Measurements from ENCODE around the gene TOR2A.

Gene TOR2A

GRCh38 chr9:127720031-127720864 lies 14.8 kb downstream of the TOR2A start:
- Histone ChIP-seq H3K36me3 (ENCODE audit: control insufficient read depth, insufficient read depth, low read length) (no peaks in the 10 kb centered on the region), H3K4me1 (ENCODE audit: control insufficient read depth, insufficient read depth, low read length) (no peaks in the 10 kb centered on the region), H3K4me3 (ENCODE audit: low read length) (no peak overlapping the region), H3K27ac (ENCODE audit: low read depth, low read length) (no peak overlapping the region), H3K27me3 (ENCODE audit: control insufficient read depth, insufficient read depth, low read length) (no peaks in the 10 kb centered on the region), H3K9ac (ENCODE audit: low read length) (no peak overlapping the region)

DNA sequence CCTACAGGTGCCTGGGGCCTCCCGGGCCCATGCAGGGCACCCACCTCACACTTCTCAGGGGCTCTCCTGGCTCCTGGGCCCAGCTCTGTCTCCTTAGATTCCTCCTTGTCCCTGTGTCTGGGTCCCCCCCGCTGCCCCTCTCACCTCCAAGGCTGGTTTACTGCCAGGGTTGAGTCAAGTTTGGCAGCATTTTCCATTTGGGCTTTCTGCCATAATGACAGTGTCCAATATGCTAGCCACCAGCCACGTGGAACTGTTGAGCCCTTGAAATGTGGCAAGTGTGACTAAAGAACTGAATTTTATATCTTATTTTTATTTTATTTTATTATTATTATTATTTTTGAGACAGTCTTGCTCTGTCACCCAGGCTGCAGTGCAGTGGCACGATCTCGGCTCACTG lies 17.3 kb downstream of the TOR2A start:
- H3K36me3 ChIP-seq (ENCODE audit: control insufficient read depth, insufficient read depth, low read length), result no peaks in the 10 kb centered on the region
- H3K27me3 ChIP-seq (ENCODE audit: control insufficient read depth, insufficient read depth, low read length), result no peaks in the 10 kb centered on the region
- H3K4me3 ChIP-seq (ENCODE audit: low read length), result no peak overlapping the region
- H3K27ac ChIP-seq (ENCODE audit: low read depth, low read length), result no peak overlapping the region
- peaks cover 3% of the 10 kb centered on the region for H3K4me1 ChIP-seq (ENCODE audit: control insufficient read depth, insufficient read depth, low read length)
- no peak overlapping the region for H3K9ac ChIP-seq (ENCODE audit: low read length)

DNA sequence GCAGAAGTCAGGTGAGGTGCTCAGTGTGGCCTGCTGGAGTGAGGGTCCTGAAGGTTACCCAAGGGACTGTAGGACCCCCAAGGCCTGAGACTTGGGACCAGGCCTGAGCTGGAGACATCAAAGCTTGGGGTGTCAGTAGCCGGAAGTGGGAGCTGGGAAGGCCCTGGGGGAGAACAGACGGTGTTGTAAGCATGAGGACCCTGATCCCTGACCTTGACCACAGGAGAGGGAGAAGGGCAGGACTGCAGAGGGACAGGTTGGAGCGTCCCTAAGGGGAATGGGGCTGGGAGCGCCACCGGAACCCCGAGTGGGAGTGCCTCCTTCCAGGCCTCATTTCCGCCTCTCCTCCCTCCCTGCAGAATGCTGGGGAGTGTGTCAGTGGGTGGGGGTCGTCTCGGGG lies 18.7 kb downstream of the TOR2A start:
- Histone ChIP-seq H3K27ac (ENCODE audit: low read depth, low read length) (peak overlapping the region; percentile 87), H3K4me3 (ENCODE audit: low read length) (peak overlapping the region; percentile 93), H3K27me3 (ENCODE audit: control insufficient read depth, insufficient read depth, low read length) (no peaks in the 10 kb centered on the region), H3K4me1 (ENCODE audit: control insufficient read depth, insufficient read depth, low read length) (peaks cover 3% of the 10 kb centered on the region), H3K9ac (ENCODE audit: low read length) (peak overlapping the region; percentile 5), H3K36me3 (ENCODE audit: control insufficient read depth, insufficient read depth, low read length) (no peaks in the 10 kb centered on the region)

DNA sequence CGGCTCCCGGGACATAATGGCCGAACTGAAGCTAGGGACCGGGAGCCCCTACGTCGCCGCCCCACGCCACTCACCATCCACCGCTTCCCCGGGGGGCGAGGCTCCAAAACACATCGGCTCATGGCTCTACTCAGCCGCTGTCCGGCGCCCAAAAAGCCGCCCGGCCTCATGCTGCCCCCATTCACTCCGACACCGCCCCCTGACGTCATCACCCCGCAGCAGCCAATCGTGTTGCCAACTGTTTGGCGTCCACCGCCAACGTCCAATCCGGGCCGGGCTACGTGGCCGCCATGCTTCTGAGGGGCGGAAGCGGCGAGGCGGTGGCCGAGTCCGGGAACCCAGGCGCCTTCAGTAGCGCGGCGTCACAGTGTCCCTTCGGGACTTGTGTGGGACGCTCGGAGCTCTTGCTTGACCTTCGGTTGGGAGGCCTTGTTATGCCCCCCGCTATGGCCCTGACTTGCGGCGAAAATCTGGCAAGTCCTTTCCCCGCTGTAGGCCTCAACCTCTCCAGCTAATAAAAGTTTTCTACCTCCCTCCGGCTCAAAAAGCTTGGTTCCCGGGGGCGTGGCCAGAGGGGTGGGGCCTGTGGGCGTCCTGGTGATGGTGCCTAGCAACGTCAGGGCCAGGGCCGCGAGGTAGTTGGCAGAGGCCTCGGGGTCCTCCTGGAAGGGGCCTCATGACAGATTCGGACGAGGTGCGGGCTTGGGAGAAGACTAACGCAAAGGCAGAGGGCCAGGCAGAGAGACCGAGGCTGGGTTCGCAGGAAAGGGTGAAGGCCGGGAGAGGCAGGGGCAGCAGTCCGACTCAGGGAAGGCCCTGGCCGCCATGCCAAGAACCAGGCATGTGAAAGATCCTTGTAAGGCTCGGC lies 19.4 kb downstream of the TOR2A start, which contains the start of the genes PTRH1 and TTC16:
PTRH1 (minus strand) TSS at position 194 of the 868 bp plus-strand sequence; CDS start at position 170, 24 bp downstream.
TTC16 (plus strand) TSS at position 610 of the 868 bp plus-strand sequence; CDS start at position 677, 67 bp downstream.
- Histone ChIP-seq H3K27me3 (ENCODE audit: control insufficient read depth, insufficient read depth, low read length) (no peaks in the 10 kb centered on the region), H3K4me3 (ENCODE audit: low read length) (peak within 1 kb of the TSS; percentile 93), H3K36me3 (ENCODE audit: control insufficient read depth, insufficient read depth, low read length) (no peaks in the 10 kb centered on the region), H3K4me1 (ENCODE audit: control insufficient read depth, insufficient read depth, low read length) (peaks cover 3% of the 10 kb centered on the region), H3K9ac (ENCODE audit: low read length) (peak within 1 kb of the TSS; percentile 90), H3K27ac (ENCODE audit: low read depth, low read length) (peak within 1 kb of the TSS; percentile 87)

DNA sequence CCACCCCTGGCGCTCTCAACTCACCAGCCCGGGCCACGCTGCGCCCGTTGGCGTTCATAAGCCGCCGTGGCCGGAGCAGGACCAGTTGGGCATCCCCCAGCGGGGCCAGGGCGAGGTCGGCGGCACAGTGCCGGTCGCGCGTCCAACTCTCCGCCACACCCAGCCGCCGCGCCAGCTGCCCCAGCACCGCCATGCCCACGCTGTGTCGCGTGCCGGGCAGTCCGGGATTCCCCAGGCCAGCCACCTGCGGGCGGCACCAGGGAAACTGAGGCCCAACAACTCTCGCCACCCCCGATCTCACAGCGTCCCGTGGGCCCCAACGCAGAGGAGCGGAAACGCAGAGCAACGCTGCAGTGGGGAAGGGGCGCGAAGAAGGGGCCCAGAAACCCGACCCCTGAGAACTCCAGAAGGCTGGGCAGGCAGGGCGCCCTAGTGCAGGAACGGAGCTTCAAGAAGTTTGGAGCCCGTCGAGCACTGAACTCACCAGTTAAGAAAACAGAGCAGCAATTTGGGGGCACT lies 20.1 kb downstream of the TOR2A start:
- peak overlapping the region; percentile 65 for H3K27ac ChIP-seq (ENCODE audit: low read depth, low read length)
- H3K4me1 ChIP-seq (ENCODE audit: control insufficient read depth, insufficient read depth, low read length), result peaks cover 3% of the 10 kb centered on the region
- no peaks in the 10 kb centered on the region for H3K36me3 ChIP-seq (ENCODE audit: control insufficient read depth, insufficient read depth, low read length)
- H3K9ac ChIP-seq (ENCODE audit: low read length), result peak overlapping the region; percentile 61
- H3K27me3 ChIP-seq (ENCODE audit: control insufficient read depth, insufficient read depth, low read length), result no peaks in the 10 kb centered on the region
- peak overlapping the region; percentile 93 for H3K4me3 ChIP-seq (ENCODE audit: low read length)

GRCh38 chr9:127714020-127714750 lies 20.9 kb downstream of the TOR2A start:
- Histone ChIP-seq H3K27me3 (ENCODE audit: control insufficient read depth, insufficient read depth, low read length) (no peaks in the 10 kb centered on the region), H3K4me3 (ENCODE audit: low read length) (peak overlapping the region; percentile 93), H3K4me1 (ENCODE audit: control insufficient read depth, insufficient read depth, low read length) (peaks cover 3% of the 10 kb centered on the region), H3K9ac (ENCODE audit: low read length) (no peak overlapping the region), H3K36me3 (ENCODE audit: control insufficient read depth, insufficient read depth, low read length) (no peaks in the 10 kb centered on the region), H3K27ac (ENCODE audit: low read depth, low read length) (no peak overlapping the region)

DNA sequence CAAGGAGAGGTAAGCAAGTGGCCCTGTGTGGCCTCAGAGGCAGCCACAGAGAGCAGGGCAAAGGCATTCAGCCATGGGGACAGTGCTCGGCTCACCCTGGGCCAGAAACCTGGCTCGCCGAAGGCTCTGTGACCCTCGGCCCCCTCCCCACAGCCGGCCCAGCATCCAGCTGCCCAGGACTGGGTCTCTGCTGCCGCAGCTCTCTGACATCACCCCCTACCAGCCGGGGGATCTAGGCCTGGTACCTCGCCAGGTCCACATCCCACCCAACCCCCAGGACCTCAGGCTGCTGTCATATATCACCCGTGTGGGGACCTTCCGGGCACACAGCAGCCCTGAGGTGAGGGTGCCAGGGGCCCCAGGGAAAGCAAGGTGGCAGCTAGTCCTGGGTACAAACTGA lies 22.2 kb downstream of the TOR2A start:
- Histone ChIP-seq H3K4me3 (ENCODE audit: low read length) (no peak overlapping the region), H3K36me3 (ENCODE audit: control insufficient read depth, insufficient read depth, low read length) (no peaks in the 10 kb centered on the region), H3K4me1 (ENCODE audit: control insufficient read depth, insufficient read depth, low read length) (peaks cover 3% of the 10 kb centered on the region), H3K9ac (ENCODE audit: low read length) (no peak overlapping the region), H3K27me3 (ENCODE audit: control insufficient read depth, insufficient read depth, low read length) (no peaks in the 10 kb centered on the region), H3K27ac (ENCODE audit: low read depth, low read length) (no peak overlapping the region)

DNA sequence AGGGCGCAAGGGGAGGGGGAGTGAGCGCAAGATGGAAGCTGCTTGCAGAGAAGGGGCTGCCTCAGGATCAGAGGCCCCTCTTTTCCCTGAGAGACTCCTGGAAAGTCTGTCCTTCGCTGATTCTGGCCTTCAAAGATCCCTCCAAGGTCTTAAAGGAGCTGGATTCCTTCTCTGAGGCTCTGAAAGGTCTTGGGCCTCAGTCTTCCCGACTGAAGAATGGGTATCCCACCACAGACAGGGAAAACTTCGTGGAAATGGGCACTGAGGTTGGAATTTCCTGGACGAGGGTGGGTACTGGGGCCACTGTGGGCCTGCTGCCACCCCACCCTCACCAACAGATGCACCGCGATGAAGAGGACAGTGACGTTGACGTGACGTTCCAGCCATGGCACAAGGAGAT lies 22.7 kb downstream of the TOR2A start:
- no peaks in the 10 kb centered on the region for H3K27me3 ChIP-seq (ENCODE audit: control insufficient read depth, insufficient read depth, low read length)
- H3K9ac ChIP-seq (ENCODE audit: low read length), result no peak overlapping the region
- no peak overlapping the region for H3K27ac ChIP-seq (ENCODE audit: low read depth, low read length)
- no peaks in the 10 kb centered on the region for H3K36me3 ChIP-seq (ENCODE audit: control insufficient read depth, insufficient read depth, low read length)
- no peak overlapping the region for H3K4me3 ChIP-seq (ENCODE audit: low read length)
- peaks cover 3% of the 10 kb centered on the region for H3K4me1 ChIP-seq (ENCODE audit: control insufficient read depth, insufficient read depth, low read length)

- H3K27ac ChIP-seq (ENCODE audit: low read depth, low read length), result no peak overlapping the region
- no peak overlapping the region for H3K9ac ChIP-seq (ENCODE audit: low read length)
- H3K4me3 ChIP-seq (ENCODE audit: low read length), result no peak overlapping the region
- peaks cover 3% of the 10 kb centered on the region for H3K4me1 ChIP-seq (ENCODE audit: control insufficient read depth, insufficient read depth, low read length)
- no peaks in the 10 kb centered on the region for H3K27me3 ChIP-seq (ENCODE audit: control insufficient read depth, insufficient read depth, low read length)
- H3K36me3 ChIP-seq (ENCODE audit: control insufficient read depth, insufficient read depth, low read length), result no peaks in the 10 kb centered on the region
Observed at GRCh38 chr9:127711831-127712274, 23.2 kb downstream of the TOR2A start.

DNA sequence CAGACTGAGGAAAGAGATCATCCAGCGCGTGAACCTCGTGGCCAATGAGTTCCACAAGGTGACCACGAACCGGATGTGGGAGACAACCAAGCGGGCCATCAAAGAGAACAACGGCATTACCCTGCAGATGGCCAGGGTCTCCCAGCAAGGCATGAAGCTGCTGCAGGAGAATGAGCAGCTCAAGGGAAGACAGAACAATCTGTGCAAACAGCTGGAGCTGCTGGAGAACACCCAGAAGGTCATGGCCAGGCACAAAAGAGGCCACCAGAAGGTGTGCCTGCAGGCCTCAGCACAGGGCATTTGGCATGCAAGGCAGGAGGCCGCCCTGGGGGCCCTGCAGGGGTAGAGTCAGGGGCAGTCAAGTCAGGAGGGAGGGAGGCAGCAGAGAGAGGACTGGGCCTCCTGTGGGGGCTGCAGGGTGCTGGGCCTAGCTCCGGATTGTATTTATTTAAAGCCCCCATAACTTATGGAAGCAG lies 23.8 kb downstream of the TOR2A start:
- Histone ChIP-seq H3K27ac (ENCODE audit: low read depth, low read length) (no peak overlapping the region), H3K4me3 (ENCODE audit: low read length) (no peak overlapping the region), H3K27me3 (ENCODE audit: control insufficient read depth, insufficient read depth, low read length) (no peaks in the 10 kb centered on the region), H3K36me3 (ENCODE audit: control insufficient read depth, insufficient read depth, low read length) (no peaks in the 10 kb centered on the region), H3K9ac (ENCODE audit: low read length) (no peak overlapping the region), H3K4me1 (ENCODE audit: control insufficient read depth, insufficient read depth, low read length) (peaks cover 3% of the 10 kb centered on the region)

GRCh38 chr9:127710204-127710783 lies 24.8 kb downstream of the TOR2A start:
- Histone ChIP-seq H3K9ac (ENCODE audit: low read length) (no peak overlapping the region), H3K4me3 (ENCODE audit: low read length) (no peak overlapping the region), H3K27me3 (ENCODE audit: control insufficient read depth, insufficient read depth, low read length) (no peaks in the 10 kb centered on the region), H3K4me1 (ENCODE audit: control insufficient read depth, insufficient read depth, low read length) (peaks cover 3% of the 10 kb centered on the region), H3K36me3 (ENCODE audit: control insufficient read depth, insufficient read depth, low read length) (no peaks in the 10 kb centered on the region), H3K27ac (ENCODE audit: low read depth, low read length) (no peak overlapping the region)

Measured in rectal smooth muscle tissue (tissue), 1 donor.